HG02759 (cell line): ENCODE data around the gene DGCR8.

Experiments used
- ATAC-seq: cut with Tn5 transposase; IDR thresholded peaks from one replicate; pipeline ENCODE4 v1.9.1; 2021; ENCODE audit warnings: mild to moderate bottlenecking, moderate library complexity; ENCODE audit not compliant: unreplicated experiment

Gene DGCR8

GRCh38 chr22:20107951-20108756, 28.1 kb downstream of the DGCR8 start:
- no peak for ATAC-seq

GRCh38 chr22:20108757-20109230, 28.8 kb downstream of the DGCR8 start:
- ATAC-seq: no peak

GRCh38 chr22:20109411-20110358, 29.6 kb downstream of the DGCR8 start:
- no peak for ATAC-seq

DNA sequence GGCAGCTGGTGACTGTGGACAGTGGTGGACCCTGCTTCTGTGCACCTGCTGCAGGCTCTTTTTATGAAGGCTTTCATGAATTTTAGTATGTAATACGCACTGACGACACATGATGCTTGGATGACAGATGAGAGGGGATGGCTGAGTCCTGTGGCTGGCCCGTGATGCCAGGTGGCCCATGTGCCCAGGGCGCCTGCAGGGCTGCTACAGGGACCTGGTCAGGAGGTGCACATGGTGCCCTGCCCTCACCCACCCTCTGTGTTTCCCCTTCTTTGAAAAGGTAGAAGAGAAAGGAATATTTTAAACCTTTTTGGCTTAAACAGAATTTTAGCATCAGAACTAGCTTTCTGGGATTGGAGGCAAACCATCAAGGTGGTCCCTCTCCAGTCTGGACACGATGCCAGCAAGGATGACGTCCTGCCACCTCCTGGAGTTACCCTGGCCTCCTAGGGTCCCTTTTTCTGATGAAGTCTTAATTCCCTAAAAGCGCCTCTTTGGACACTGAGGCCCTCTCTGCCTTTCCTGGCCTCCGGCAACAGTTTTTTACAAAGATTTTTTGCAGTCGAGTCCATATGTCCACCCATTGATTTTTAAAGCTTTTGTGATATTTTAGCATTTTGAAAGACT, 30.4 kb downstream of the DGCR8 start:
- ATAC-seq: no peak

- ATAC-seq: no peak
Measured at GRCh38 chr22:20111045-20111688, 31.1 kb downstream of the DGCR8 start.

- ATAC-seq: no peak
Measured at GRCh38 chr22:20111689-20112622, 31.9 kb downstream of the DGCR8 start.

DNA sequence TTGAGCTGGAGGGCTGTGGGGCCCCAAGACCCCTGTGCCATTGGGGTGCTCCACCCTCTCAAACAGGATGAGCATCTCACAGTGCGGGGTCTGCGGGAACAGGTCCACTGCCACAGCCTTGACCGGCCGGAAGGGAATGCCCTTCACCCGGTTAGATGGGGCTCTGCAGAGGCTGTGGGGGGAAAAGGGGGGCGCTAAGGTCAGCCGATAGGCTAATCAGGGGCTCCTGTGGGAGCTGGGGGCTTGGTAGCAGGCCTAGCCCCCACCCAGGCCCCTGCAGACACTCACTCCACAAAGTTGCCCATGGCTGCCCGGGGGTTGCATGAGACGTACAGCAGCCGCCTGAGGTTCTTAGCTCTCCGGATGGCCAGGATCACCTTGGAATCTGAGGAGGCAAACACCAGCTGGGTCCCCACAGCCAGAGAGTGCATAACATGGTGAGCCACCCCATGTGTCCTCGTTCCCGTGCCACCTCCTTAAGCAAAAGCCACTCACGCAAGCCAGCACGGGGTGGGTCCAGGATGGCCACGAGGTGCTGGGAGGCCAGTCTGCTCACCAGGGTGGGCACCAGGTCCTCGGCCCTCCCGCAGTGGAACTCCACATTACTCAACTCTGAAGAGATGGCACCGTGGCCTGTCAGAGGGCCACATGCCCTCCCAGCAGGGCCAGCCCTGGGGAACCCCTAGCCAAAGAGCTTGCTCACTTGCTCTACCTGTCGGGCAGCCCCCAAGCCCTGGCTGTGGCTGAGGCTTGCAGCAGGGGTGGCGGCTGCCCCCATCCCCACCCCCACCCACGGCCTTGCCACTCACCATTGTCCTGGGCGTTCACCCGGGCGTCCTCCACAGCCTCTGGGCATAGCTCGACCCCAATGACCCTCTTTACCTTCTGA, 32.8 kb downstream of the DGCR8 start:
- ATAC-seq: no peak

DNA sequence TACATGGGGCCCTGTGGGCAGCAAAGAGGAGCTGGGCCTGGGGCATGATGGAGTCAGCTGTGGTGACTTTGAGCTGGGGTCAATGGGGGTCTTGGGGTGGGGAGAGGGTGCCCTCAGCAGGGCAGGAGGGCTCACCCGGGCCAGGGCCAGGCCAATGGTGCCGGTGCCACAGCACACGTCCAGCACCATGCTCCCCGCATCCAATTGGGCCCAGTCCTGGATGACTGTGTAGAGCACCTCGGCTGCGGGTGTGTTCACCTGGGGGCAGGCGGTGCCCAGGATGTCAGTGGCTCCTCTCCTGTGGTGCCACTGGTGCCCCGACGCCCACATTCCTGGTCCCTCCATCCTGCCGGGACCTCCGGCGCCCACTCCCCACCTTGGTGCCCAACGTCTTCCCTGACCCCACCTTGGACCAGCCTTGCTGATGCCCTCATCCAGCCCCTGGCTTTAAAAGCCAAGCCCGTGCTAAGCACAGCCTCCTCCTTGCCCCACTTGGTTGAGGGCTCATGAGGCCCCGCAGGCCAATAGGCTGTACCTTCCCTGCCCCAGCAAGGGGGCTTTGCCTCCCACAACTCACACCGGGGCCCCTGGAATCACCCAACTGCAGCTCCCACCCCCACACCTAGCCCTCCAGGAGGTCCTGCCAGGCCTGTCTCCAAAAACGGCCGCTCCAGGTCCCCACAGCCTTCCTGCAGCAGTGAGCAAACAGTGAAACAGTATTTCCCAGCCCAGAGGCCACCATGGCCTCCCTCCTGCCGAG, 33.7 kb downstream of the DGCR8 start:
- no peak for ATAC-seq

DNA sequence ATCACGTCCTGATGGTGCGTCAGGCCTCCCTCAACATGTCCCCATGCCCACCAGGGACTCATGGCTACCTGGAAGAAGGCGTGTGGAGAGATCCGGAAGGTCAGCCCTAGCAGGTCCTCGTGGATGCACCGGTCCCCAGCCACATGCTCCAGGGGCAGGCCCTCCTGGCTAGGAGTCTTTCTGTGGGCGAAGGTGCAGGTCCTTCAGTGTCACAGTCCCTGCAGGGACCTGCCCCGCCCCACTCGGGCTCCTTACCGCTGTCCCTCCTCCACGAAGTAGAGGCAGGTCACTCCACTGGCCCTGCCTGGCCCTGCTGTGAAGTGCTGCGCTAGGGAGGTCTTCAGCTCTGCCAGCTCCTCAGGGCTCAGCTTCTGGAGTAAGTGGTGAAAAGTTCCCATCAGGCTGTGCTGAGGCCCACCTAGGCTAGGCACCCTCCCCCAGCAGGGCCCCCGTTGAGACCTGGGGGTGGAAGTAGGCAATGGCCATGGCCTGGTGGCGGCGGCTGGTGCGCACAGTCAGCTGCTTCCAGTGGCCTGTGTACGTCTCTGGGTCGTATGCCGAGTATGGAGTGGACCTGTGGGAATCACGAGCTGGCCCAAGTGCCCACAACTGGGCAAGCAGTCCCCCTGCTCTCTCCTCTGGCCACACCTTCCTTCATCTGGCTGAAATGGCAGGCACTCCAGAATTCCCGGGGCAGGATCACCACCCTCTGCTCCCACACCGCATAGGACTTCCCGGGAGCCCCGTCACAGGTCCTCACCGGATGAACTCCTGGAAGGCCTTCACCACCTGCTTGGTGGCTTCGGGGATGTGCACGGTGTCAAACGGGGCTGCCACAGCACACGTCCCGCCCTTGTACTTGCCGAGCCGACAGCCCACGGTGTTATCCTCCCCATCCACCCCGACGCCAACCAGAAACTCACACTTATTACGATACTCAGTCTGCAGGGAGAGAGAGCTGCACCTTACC, 34.8 kb downstream of the DGCR8 start:
- ATAC-seq: no peak

DNA sequence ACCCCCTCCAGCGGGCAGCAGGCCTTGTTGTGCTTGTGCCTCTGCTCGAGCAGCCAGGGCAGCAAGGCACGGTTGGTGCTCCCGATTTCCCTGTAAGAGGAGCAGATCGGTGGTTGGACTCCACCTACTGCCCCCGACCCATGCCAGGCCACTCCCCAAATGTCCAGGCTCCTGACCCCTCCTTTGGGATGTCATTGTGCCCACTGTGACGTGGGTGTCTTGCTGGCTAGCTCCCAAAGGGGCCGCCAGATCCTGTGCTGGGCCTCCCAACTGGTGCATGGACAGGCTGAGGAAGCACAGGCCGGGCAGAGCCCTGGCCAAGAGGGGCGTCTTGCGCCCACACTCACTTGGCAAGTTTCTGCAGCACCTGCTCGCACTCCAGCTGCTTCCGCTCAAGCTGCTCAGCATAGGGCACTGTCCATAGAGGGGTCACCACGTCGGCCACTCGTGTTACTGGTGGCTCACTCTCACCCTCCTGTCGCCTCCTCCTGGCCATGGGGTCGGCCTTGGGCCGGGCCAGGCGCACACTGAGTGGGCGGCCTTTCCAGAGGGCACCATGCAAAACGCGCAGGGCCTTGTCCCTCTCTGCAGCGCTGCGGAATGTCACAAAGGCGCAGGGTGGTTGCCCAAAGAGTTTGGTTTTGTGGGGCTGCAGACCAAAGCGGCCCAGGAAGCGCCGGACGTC, 35.8 kb downstream of the DGCR8 start, which contains the start of gene RANBP1:
Gene RANBP1, plus strand, starts transcription at position 414 of the 685 bp plus-strand sequence. Its CDS starts 81 bp downstream, at position 495.
- no peak for ATAC-seq

DNA sequence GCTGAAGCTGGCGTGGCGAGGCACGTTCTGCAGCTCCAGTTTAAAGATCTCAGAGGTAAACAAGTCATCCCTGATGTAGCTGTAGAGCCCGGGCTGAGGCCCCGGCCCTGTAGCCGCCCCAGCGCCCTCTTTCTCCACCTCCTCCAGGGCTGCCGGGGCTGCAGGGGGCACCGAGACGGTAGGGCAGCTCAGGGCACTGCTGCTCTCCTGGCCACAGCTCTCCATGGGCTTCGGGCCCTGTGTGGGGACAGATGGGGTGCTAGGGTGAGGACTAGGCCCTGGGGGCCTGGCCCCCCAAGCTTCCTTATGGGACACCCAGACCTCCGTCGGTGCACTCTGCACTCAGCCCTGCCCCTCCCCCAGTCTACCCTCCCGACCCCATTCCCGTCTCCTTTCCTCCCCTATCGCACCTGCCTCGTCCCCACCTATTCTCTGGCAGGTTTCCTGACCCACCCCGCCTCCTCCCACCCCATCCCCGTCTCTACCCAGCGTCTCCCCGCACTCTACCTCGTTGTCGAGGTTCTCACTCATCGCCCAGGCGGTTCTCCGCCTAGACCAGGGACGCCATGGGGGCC, 36.4 kb downstream of the DGCR8 start:
- no peak for ATAC-seq

DNA sequence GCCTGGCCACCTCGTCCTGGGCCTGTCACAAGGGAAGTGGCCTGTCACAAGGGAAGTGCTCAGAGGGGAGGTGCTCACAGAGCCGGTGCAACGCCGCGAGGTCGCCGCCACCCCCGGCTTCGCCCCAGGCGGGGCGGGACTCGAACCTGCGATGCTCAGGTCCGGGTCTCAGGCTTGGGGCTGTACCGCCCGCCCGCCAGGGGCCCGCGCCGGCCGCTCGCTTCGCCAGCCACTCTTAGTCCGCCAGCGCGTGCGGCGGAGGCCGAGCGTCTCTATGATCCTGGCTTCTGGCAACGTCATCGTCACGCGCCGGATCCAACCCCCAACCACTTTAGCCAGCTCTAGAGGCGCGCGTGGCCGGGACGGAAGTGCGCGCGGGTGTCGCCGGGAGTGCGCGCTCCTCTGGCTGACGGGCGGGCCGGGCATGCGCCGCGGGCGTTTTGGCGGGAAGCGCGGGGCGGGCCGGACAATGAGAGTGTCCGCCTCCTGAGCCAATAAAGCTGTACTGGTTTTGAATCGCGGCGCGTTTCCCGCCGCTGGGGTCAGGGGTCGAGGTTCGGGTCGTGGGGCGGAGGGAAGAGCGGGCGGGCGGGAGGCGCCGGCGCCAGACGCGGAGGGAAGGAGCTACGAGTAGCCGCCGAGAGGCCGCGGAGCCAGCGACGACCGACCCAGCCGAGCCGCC, 37.1 kb downstream of the DGCR8 start, which contains the start of gene TRMT2A:
Gene TRMT2A, minus strand, starts transcription at position 276 of the 682 bp plus-strand sequence. CDS start 320 bp downstream, outside the sequence.
- ATAC-seq: peak; percentile 80

GRCh38 chr22:20117633-20118299, 37.7 kb downstream of the DGCR8 start:
- ATAC-seq: peak; percentile 26

GRCh38 chr22:20118300-20119020, 38.4 kb downstream of the DGCR8 start:
- no peak for ATAC-seq
